Pancreas (tissue), 10 donors: Measurements from ENCODE around the gene MRPL45. TPM values are rescaled to one million over a fixed set of nuclear protein-coding genes. Genes with fewer than 3 reads are reported as not detected.

Source experiments
- ATAC-seq, 4 donors: fragments of 200-7000 bp; cut with Tn5 transposase; one replicate each; pipeline versions ENCODE4 v1.8.0 to v1.9.1; 2020; ENCODE audit warnings: mild to moderate bottlenecking in 4 of 4, moderate library complexity in 4 of 4
- DNase-seq, 6 donors: peaks; one replicate each; pipeline ENCODE4 v3.0.0-alpha.2; 2020
- FAIRE-seq: peaks from 2 replicates; lab custom pipeline; 2012; peaks lifted over from hg19 to GRCh38; lab: Jason Lieb, UNC
- H3K27ac ChIP-seq, 4 donors: fragments of 200-600 bp; sonication (generic); 1 replicate in 3 of 4; 2 replicates in 1 of 4; pipeline versions ENCODE4 v1.5.0 to v1.8.0; 2020
- H3K27me3 ChIP-seq, 4 donors: fragments of 200-600 bp; one replicate each; pipeline ENCODE4 v1.8.0; 2021
- H3K36me3 ChIP-seq, 3 donors: fragments of 200-600 bp; sonication (generic) in 1 of 3; one replicate each; pipeline versions ENCODE4 v1.5.0 to v1.8.0; 2020 to 2021
- H3K4me1 ChIP-seq, 3 donors: fragments of 200-600 bp; one replicate each; pipeline ENCODE4 v1.8.0; 2021
- H3K4me3 ChIP-seq, 4 donors: fragments of 200-600 bp; sonication (generic) in 2 of 4; one replicate each; pipeline versions ENCODE4 v1.5.0 to v1.8.0; 2020 to 2021
- H3K9me3 ChIP-seq, 4 donors: fragments of 200-600 bp; one replicate each; pipeline ENCODE4 v1.8.0; 2021
- WGBS, 2 donors: extraction: QIAGEN DNeasy Blood & Tissue Kit; methylation state at CpG; one replicate each; pipeline ENCODE4 v1.1.7; 2013; 5-methylcytosine and 5-hydroxymethylcytosine counted together
- intact Hi-C, 3 donors: fragments of 100-400 bp; cut with DNase I; formaldehyde crosslinking; loops; one replicate each; pipeline versions ENCODE4 v1.11.1 to v1.14.2; 2022
- polyA plus RNA-seq, 2 donors: library from polyadenylated mRNA; stranded (reverse); fragments of 200-250 nt; gene quantifications; one replicate each; pipeline ENCODE4 v1.2.3, GENCODE V29; 2013
- total RNA-seq, 6 donors: library from RNA; stranded (reverse); fragmentation: NEBNext Ultra II Directional in 4 of 6; extraction: Animal tissue kit (Norgen Biotek cat#: 25700) in 4 of 6; gene quantifications; one replicate each; pipeline versions ENCODE4 v1.2.1 to v1.2.4, GENCODE V29; 2021 to 2023
- TF ChIP-seq, protein P1 (sequence below), 4 donors: fragments of 200-600 bp; sonication (generic) in 3 of 4; IDR thresholded peaks; one replicate each; pipeline versions ENCODE4 v1.5.0 to v1.8.0; 2021; ENCODE audit warnings: antibody characterized with exemption in 4 of 4
- donor health status: healthy with polysubstance abuse.
- donor health status: DM: no; HTN: no; CAD: no; lungs with moderate emphysema.
- donor health status: DM: no; HTN: no; CAD: no.
- donor health status: control.
- donor health status: control.
- donor health status: Bipolar disorder and iron deficiency.
- donor health status: DM: yes; HTN: yes; CAD: no.
- donor health status: DM: no; HTN: no; CAD: no.
- donor health status: DM: no; HTN: no; CAD: no.
- donor health status: DM: yes; HTN: yes; CAD: no.

Gene MRPL45
- total and polyA plus RNA-seq, 8 donors: 9.2 to 29.1 (median 19.5) TPM

DNA sequence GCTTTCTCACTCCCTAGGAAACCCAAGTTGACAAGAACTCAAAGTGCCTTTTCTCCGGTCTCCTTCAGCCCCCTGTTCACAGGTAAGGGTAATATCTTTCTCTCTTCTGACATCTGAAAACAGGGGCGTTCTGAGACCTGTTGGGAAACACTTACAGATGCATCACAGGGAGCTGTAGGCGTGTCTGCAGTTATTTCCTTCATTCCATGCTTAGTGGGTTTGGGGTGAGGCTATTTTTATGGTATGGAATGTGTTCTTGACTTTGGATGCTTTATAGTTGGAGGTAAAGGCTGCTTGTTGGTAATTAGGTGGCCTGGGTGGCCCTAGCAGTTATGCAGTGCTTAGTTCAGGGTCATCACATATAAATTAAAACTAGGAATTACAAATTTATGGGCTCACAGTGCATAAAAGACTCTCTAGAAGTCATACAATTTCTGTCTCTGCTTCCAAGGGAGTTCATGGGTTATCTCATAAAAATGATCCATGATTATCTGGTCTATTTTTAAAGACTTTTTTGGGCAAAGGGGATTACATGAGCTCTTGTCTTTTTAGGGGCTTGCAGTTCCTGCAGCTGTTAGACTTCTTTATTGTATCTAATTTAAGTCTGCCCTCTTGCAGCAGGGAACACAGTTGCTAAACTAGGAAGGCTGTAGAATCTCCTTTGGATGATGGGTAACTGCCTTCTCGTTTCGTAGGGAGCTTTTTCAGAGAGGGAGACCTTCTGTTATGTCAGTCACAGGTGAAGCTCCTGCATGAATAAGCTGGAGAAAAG lies 64.9 kb downstream of the MRPL45 start:
- H3K27me3 ChIP-seq: no peaks in the 10 kb centered on the region
- no peak overlapping the region for H3K27ac ChIP-seq
- H3K9me3 ChIP-seq: no peaks in the 10 kb centered on the region
- H3K4me1 ChIP-seq: peaks cover 8 to 11% (median 9%) of the 10 kb centered on the region in 3 donors
- intact Hi-C loops: no loop called here
- ATAC-seq (no peak), DNase-seq (no peak), FAIRE-seq (no peak)
- peaks cover 0 to 9% (median 3%) of the 10 kb centered on the region in 3 donors for H3K36me3 ChIP-seq
- H3K4me3 ChIP-seq: no peak overlapping the region
- TF ChIP-seq, protein P1, sequence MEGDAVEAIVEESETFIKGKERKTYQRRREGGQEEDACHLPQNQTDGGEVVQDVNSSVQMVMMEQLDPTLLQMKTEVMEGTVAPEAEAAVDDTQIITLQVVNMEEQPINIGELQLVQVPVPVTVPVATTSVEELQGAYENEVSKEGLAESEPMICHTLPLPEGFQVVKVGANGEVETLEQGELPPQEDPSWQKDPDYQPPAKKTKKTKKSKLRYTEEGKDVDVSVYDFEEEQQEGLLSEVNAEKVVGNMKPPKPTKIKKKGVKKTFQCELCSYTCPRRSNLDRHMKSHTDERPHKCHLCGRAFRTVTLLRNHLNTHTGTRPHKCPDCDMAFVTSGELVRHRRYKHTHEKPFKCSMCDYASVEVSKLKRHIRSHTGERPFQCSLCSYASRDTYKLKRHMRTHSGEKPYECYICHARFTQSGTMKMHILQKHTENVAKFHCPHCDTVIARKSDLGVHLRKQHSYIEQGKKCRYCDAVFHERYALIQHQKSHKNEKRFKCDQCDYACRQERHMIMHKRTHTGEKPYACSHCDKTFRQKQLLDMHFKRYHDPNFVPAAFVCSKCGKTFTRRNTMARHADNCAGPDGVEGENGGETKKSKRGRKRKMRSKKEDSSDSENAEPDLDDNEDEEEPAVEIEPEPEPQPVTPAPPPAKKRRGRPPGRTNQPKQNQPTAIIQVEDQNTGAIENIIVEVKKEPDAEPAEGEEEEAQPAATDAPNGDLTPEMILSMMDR (IDR thresholded peaks at IDR 0.05): no peak
- WGBS, 2 donors: 84 to 90% methylated on average over 5 of the region's 5 CpGs

- no peak for DNase-seq
- no peak for FAIRE-seq
- no peak for ATAC-seq
- peaks cover 0 to 3% (median under 1%) of the 10 kb centered on the region in 3 donors for H3K4me1 ChIP-seq
- intact Hi-C loops: no loop called here
- no peak overlapping the region for H3K27ac ChIP-seq
- WGBS, 2 donors: 95% methylated on average over 5 of the region's 5 CpGs
- H3K36me3 ChIP-seq: peaks cover 0 to 17% (median 3%) of the 10 kb centered on the region in 3 donors
- H3K27me3 ChIP-seq: no peaks in the 10 kb centered on the region
- no peaks in the 10 kb centered on the region for H3K9me3 ChIP-seq
- TF ChIP-seq, protein P1 (IDR thresholded peaks at IDR 0.05): no peak
- H3K4me3 ChIP-seq: no peak overlapping the region
These were observed 66.0 kb downstream of the MRPL45 start for GRCh38 chr17:38363016-38363415.

- H3K36me3 ChIP-seq: peaks cover 0 to 20% (median 3%) of the 10 kb centered on the region in 3 donors
- TF ChIP-seq, protein P1 (IDR thresholded peaks at IDR 0.05): no peak
- ATAC-seq (no peak), DNase-seq (no peak), FAIRE-seq (no peak)
- H3K9me3 ChIP-seq: no peaks in the 10 kb centered on the region
- WGBS, 2 donors: 92% methylated on average over 8 of the region's 8 CpGs
- H3K4me1 ChIP-seq: no peaks in the 10 kb centered on the region
- no peaks in the 10 kb centered on the region for H3K27me3 ChIP-seq
- no peak overlapping the region for H3K27ac ChIP-seq
- no peak overlapping the region for H3K4me3 ChIP-seq
- intact Hi-C loops: no loop called here
These were observed 67.8 kb downstream of the MRPL45 start for GRCh38 chr17:38364741-38365140.

DNA sequence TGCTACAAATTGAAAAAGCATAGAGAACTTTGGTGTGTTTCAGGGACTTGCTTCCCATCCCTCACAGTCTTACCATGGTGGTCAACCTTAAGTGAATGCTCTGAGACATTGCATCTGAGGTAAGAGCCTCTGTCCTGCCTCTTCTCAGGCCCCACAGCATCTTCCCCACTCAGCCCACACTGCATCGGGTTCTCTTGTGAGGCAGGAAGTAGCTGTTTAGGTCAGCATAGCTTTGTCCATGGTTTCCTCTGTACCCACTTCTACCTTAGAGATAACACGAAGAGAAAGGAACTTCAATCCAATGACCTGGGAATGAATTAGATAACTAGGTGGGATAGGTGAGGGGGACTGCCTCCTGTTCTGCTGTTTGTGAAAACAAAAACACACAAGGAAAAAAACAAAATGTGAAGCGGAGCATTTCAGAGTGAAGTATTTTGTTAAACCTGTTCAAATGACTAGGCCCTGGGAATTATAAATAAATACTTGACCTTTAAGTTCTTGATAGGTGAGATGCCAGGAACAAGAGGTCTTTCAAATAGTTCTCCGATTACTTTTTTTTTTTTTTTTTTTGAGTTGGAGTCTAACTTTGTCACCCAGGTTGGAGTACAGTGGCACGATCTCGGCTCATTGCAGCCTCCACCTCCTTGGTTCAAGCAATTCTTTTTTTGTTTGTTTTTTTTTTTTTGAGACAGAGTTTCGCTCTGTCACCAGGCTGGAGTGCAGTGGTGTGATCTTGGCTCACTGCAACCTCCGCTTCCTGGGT lies 72.3 kb downstream of the MRPL45 start:
- no peaks in the 10 kb centered on the region for H3K9me3 ChIP-seq
- FAIRE-seq (no peak), ATAC-seq (no peak), DNase-seq (no peak)
- TF ChIP-seq, protein P1 (IDR thresholded peaks at IDR 0.05): no peak
- H3K4me3 ChIP-seq: no peak overlapping the region
- 54 to 55% methylated on average over 8 of the region's 8 CpGs for WGBS, 2 donors
- H3K27ac ChIP-seq: no peak overlapping the region
- H3K27me3 ChIP-seq: no peaks in the 10 kb centered on the region
- intact Hi-C loops: no loop called here
- H3K4me1 ChIP-seq: no peaks in the 10 kb centered on the region
- H3K36me3 ChIP-seq: peaks cover 0 to 35% (median 0%) of the 10 kb centered on the region in 3 donors

Other genes starting within 250 kb of the MRPL45 start
- 1 to 10 TPM in 1 of 6 donors, not detected in 5; 3.1 TPM for gene TBC1D3C, start 228.5 kb upstream of the MRPL45 start, total RNA-seq
- under 1 TPM; 0.05 to 0.19 TPM for gene TBC1D3C, start 228.5 kb upstream of the MRPL45 start, polyA plus RNA-seq
- not detected for gene TBC1D3E, start 169.2 kb upstream of the MRPL45 start, total RNA-seq
- not detected for gene TBC1D3E, start 169.2 kb upstream of the MRPL45 start, polyA plus RNA-seq
- not detected for gene TBC1D3, start 104.6 kb upstream of the MRPL45 start, total RNA-seq
- under 1 TPM in 1 of 2 donors, not detected in 1; 0.07 TPM for gene TBC1D3, start 104.6 kb upstream of the MRPL45 start, polyA plus RNA-seq
- under 1 TPM in 5 of 6 donors, not detected in 1; 0.05 to 0.61 (median 0.12) TPM for gene GPR179, start 46.8 kb downstream of the MRPL45 start, total RNA-seq
- gene GPR179, start 46.8 kb downstream of the MRPL45 start, polyA plus RNA-seq: under 1 TPM; 0.34 to 0.45 TPM
- gene SOCS7, start 54.7 kb downstream of the MRPL45 start, total RNA-seq: 10 to 100 TPM; 13.1 to 24.0 (median 18.6) TPM
- gene SOCS7, start 54.7 kb downstream of the MRPL45 start, polyA plus RNA-seq: 10 to 100 TPM in 1 of 2 donors, 1 to 10 TPM in 1; 5.5 to 10.7 TPM
- gene ARHGAP23, start 131.3 kb downstream of the MRPL45 start, total RNA-seq: 1 to 10 TPM; 2.5 to 7.1 (median 4.7) TPM
- gene ARHGAP23, start 131.3 kb downstream of the MRPL45 start, polyA plus RNA-seq: 1 to 10 TPM; 3.3 to 4.1 TPM